ENCODE results near the gene ENTREP3. TPM values are rescaled to one million over a fixed set of nuclear protein-coding genes. Genes with fewer than 3 reads are reported as not detected.

The ENTREP3 gene
- total and polyA plus RNA-seq, 10 donors = 6.5 to 19.3 (median 11.9) TPM

GRCh38 chr1:155253208-155253607, 2.1 kb downstream of the ENTREP3 start:
- H3K4me1 ChIP-seq = peaks cover 24 to 55% (median 39%) of the 10 kb centered on the region in 6 donors
- no peaks in the 10 kb centered on the region for H3K9me3 ChIP-seq
- peak; percentile 30 for DNase-seq
- H3K27ac ChIP-seq = no peak overlapping the region
- H3K4me3 ChIP-seq = no peak overlapping the region
- WGBS, 5 donors = 84 to 94% (median 89%) methylated on average over 5 of the region's 5 CpGs
- intact Hi-C loops (cut with DNase I; ENCODE audit: low total_unique reads) = loop anchor here (5.0 kb wide), 1 partner anchor 339 kb away; no protein-coding TSS in a partner anchor
- TF ChIP-seq POLR2A (IDR thresholded peaks at IDR 0.05) (no peak), POLR2AphosphoS5 (IDR thresholded peaks at IDR 0.05) (no peak), CTCF (IDR thresholded peaks at IDR 0.05 in 8 of 11, conservative IDR thresholded peaks at IDR 0.05 in 3 of 11) (no peak)
- H3K36me3 ChIP-seq = peaks cover 0 to 33% (median 15%) of the 10 kb centered on the region in 6 donors
- H3K27me3 ChIP-seq (replicated peaks in 1 of 7) = no peaks in the 10 kb centered on the region

GRCh38 chr1:155251566-155251965, 3.7 kb downstream of the ENTREP3 start:
- intact Hi-C loops (cut with DNase I; ENCODE audit: low total_unique reads) = loop anchor here (5.0 kb wide), 1 partner anchor 341 kb away; no protein-coding TSS in a partner anchor
- H3K4me1 ChIP-seq = peaks cover 24 to 53% (median 38%) of the 10 kb centered on the region in 6 donors
- no peak for TF ChIP-seq POLR2AphosphoS5 (IDR thresholded peaks at IDR 0.05)
- TF ChIP-seq CTCF (IDR thresholded peaks at IDR 0.05 in 8 of 11, conservative IDR thresholded peaks at IDR 0.05 in 3 of 11) = no peak
- no peak for TF ChIP-seq POLR2A (IDR thresholded peaks at IDR 0.05)
- H3K9me3 ChIP-seq = no peaks in the 10 kb centered on the region
- H3K27me3 ChIP-seq (replicated peaks in 1 of 7) = no peaks in the 10 kb centered on the region
- H3K27ac ChIP-seq = peak overlapping the region in 3 of 8 donors; percentile 64 to 79 (median 65)
- no peak overlapping the region for H3K4me3 ChIP-seq
- peaks cover 0 to 30% (median 5%) of the 10 kb centered on the region in 6 donors for H3K36me3 ChIP-seq
- 82 to 95% (median 88%) methylated on average over 4 to 7 of the region's 7 CpGs for WGBS, 5 donors
- peak; percentile 71 for DNase-seq

GRCh38 chr1:155250633-155251449, 4.4 kb downstream of the ENTREP3 start:
- peak overlapping the region in 7 of 8 donors; percentile 23 to 79 (median 51) for H3K27ac ChIP-seq
- intact Hi-C loops (cut with DNase I; ENCODE audit: low total_unique reads) = loop anchor here (5.0 kb wide), 1 partner anchor 341 kb away; no protein-coding TSS in a partner anchor
- H3K4me3 ChIP-seq = peak overlapping the region; percentile 6 to 66 (median 34)
- TF ChIP-seq CTCF (IDR thresholded peaks at IDR 0.05 in 8 of 11, conservative IDR thresholded peaks at IDR 0.05 in 3 of 11) = peak; percentile 97 to 100 (median 100)
- peak; percentile 73 to 86 (median 80) for TF ChIP-seq POLR2AphosphoS5 (IDR thresholded peaks at IDR 0.05)
- no peak for TF ChIP-seq POLR2A (IDR thresholded peaks at IDR 0.05)
- no peaks in the 10 kb centered on the region for H3K9me3 ChIP-seq
- WGBS, 5 donors = 15 to 22% (median 18%) methylated on average over 19 to 23 of the region's 23 CpGs
- H3K27me3 ChIP-seq (replicated peaks in 1 of 7) = no peaks in the 10 kb centered on the region
- peaks cover 18 to 46% (median 33%) of the 10 kb centered on the region in 6 donors for H3K4me1 ChIP-seq
- peaks cover 0 to 23% (median 3%) of the 10 kb centered on the region in 6 donors for H3K36me3 ChIP-seq
- peak; percentile 99 for DNase-seq

GRCh38 chr1:155250246-155250632, 5.0 kb downstream of the ENTREP3 start:
- DNase-seq = no peak
- Histone ChIP-seq H3K27ac (peak overlapping the region in 7 of 8 donors; percentile 23 to 79 (median 51)), H3K4me3 (peak overlapping the region; percentile 6 to 66 (median 34)), H3K9me3 (no peaks in the 10 kb centered on the region), H3K4me1 (peaks cover 16 to 43% (median 28%) of the 10 kb centered on the region in 6 donors), H3K36me3 (peaks cover 0 to 23% (median 3%) of the 10 kb centered on the region in 6 donors), H3K27me3 (replicated peaks in 1 of 7) (no peaks in the 10 kb centered on the region)
- no peak for TF ChIP-seq POLR2A (IDR thresholded peaks at IDR 0.05)
- WGBS, 5 donors = 11 to 30% (median 12%) methylated on average over 9 to 28 of the region's 28 CpGs
- intact Hi-C loops (cut with DNase I; ENCODE audit: low total_unique reads) = loop anchor here (5.0 kb wide), 1 partner anchor 342 kb away; no protein-coding TSS in a partner anchor
